Stimulated activated naive CD4-positive, alpha-beta T cell (primary cell): ENCODE measurements around the gene SNTG2.

Experiments
- DNase-seq, 6 experiments: peaks; one replicate each; lab custom pipeline; 2025; lab: John Stamatoyannopoulos, UW

Gene SNTG2

GRCh38 chr2:926896-927295 is 23.8 kb upstream of the SNTG2 start:
- no peak for DNase-seq

- no peak for DNase-seq
Measured at GRCh38 chr2:929011-929735, 21.5 kb upstream of the SNTG2 start.

DNA sequence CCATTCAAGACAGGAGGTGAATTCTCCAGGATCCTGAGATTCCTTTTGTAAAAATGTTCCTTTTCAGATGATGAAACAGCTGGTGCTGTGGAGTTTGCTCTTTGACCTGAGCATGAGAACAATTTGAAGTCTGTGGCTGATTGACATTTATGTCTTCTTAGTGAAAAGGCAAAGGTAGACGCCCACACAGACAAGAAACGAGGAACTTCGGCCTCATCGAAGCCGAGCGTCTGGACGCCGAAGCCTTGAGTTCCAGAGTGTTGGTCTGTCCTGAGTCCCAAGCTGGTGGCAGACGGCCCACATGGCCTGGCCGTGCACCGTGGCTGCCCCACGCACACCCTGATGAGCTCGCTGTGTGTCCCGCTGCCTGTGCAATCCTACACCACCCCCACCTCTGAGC is 20.7 kb upstream of the SNTG2 start:
- no peak for DNase-seq

- DNase-seq, result no peak
Measured at GRCh38 chr2:930935-931334, 19.7 kb upstream of the SNTG2 start.

DNA sequence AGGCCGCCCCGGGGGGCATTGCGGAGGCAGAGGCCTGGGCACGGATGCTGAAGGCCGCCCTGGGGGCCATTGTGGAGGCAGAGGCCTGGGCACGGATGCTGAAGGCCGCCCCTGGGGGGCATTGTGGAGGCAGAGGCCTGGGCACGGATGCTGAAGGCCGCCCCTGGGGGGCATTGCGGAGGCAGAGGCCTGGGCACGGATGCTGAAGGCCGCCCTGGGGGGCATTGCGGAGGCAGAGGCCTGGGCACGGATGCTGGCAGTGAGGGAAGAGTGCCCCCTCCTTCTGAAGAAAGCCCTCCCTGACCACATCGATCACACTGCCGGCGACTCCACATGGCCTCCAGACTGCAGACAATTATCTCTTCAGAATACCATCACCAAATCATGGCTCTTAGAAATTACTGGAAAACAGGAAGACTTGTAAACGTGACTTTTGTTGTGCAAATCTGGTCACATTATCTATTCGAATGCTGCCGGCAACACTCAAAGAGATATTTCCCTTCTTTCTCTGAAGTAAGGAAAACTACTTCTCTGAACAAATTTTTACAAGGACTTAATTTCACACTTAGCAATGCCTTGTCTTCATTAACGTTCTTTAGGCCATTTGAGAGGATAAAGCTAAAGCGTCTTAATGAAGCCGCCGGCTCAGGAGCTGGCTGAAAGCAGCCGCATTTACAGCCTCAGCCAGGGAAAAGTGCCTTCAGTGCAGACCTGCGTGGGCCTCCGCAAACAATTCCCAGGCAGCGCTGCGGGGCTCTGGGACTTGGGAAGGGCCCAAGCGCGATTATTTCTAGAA is 18.1 kb upstream of the SNTG2 start:
- DNase-seq, result no peak

DNA sequence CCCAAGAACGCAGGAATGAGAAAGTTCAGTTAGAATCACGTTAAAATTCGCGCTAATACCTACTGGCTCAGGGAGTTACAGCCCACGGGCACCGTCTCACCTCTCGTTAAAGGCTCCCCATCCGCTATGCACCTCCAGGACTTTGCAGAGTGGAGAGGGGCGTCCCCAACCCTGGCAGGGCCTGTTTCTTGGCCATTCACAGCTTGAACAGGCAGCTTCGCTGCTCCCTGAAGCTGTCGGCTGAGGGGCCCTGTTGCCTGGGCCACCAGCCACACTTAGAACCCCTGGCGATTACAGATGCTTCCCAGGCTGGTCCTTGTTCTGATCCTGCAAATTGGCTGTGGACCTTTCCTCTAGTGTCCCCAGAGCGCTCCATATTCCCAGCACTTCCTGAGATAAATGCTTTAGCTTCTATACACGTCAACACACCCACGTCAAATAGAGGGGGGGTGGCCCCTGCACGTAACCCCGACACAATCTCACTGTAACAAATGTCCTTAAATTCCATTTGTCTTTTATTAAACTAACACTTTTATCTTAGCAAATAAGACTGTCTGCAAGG is 16.8 kb upstream of the SNTG2 start:
- DNase-seq, result no peak

GRCh38 chr2:937530-937929 is 13.1 kb upstream of the SNTG2 start:
- no peak for DNase-seq

GRCh38 chr2:938181-939005 is 12.3 kb upstream of the SNTG2 start:
- DNase-seq, result no peak

DNA sequence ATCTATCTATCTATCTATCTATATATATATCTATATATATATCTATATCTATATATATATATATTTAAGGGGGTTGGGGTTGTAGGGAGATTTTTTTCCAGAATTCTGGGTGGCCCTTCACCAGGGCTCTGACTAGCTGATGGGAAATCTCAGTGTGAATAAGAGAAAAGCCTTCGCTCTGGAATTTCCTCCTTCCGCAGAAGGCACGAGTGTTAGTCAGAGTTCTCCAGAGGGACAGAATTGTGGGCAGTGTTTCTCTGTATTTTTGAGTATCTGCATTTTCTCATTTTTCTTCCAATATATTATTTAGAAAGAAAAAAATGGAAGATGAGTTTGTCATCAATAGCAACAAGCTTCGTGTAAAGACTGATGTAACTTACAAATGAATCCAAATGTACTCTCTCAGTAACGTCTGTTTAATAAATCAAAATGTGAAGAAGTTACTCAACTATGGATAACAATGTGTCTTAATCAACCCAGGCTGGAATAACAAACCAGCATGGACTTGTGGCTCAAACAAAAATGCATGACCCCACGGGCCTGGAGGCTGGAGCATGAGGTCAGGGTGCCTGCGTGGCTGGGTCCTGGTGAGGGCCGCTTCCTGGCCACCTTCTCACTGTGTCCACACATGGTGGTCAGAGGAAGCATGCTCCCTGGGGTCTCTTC is 10.6 kb upstream of the SNTG2 start:
- no peak for DNase-seq

- no peak for DNase-seq
Measured at GRCh38 chr2:941871-942270, 8.8 kb upstream of the SNTG2 start.

GRCh38 chr2:942775-943460 is 7.7 kb upstream of the SNTG2 start:
- DNase-seq, result no peak

DNA sequence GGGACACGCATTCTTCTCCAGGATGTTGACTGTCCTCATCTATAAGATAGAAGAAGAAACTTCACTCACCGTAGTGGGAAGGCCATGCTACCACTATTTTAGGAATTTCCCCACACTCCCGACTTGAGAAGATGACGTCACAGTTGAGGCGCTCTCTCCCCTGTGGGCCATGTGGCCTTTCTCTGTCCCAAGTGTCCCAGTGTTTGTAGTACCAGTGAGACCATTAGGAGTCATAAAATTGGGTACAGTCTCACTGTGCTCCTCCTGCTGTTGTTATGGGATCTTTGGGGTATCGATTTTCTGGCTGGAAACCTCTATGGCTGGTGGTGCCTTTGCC is 7.2 kb upstream of the SNTG2 start:
- no peak for DNase-seq

DNA sequence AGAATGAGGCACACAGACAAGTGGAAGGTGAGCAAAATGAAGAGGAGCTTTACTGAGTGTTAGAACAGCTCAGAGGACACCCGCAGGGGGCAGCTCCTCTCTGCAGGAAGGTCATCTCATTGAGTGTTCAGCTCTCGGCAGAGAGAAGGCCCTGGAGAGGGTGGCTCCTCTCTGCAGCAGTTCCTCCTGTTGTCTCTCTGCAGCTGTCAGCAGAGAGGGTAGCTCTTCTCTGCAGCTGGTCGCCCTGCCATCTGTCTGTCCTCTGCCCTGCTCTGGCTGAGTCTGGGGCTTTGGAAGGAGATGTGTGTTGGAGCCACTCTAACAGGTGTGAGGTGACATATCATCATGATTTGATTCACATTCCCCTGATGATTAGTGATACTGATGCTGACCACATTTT is 6.8 kb upstream of the SNTG2 start:
- DNase-seq, result no peak

DNA sequence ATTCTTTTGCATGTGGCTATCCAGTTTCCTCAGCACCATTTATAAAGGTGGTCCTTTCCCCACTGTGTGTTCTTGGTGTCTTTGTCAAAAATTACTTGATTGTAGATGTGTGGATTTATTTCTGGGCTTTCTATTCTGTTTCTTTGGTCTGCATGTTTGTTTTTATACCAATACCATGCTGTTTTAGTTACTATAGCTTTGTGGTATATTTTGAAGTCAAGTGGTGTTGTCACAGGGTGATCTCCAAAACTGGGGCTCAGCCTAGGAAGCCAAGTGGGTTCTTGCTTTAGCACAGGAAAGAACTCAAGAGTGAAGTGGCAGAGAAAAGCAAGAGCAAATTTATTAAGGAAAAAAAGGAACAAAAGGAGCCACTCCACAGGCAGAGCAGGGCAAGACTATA is 6.0 kb upstream of the SNTG2 start:
- DNase-seq, result no peak

GRCh38 chr2:945104-945503 is 5.5 kb upstream of the SNTG2 start:
- DNase-seq, result no peak

GRCh38 chr2:946073-946948 is 4.3 kb upstream of the SNTG2 start:
- DNase-seq, result no peak

DNA sequence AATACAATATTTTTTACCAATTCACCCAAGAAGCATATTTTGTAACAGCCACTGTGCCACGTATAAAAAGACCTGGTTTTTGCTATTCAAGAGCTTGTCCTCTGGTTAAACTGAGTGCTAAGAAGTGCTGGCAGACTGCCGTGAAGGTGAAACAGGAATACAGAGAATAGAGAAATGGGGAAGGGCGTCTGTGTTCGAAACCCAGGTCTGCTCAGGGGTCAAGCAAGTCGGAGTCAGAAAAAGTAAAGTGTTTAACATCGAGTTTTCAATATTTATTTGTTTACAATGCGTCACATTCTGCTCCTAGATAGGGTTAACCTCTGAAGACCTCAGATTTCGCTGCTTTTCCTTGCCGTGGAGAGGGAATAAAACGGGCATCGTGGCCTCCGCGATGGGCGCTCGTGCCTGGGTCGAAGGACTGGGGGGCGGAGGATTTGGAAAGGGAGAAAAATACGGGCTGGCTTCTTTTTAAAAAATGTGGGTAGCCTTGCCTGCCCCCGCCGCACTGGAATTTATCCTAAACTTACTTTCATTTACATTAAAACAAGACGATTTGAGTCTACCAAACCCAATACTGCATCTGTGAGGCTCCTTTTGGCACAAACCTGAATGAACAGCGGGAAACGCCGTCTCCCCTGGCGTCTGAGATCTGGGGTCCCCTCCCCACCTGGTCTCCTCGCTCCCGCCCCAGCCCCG is 1.1 kb upstream of the SNTG2 start:
- peak in 1 of 6 experiments; percentile 2 for DNase-seq

DNA sequence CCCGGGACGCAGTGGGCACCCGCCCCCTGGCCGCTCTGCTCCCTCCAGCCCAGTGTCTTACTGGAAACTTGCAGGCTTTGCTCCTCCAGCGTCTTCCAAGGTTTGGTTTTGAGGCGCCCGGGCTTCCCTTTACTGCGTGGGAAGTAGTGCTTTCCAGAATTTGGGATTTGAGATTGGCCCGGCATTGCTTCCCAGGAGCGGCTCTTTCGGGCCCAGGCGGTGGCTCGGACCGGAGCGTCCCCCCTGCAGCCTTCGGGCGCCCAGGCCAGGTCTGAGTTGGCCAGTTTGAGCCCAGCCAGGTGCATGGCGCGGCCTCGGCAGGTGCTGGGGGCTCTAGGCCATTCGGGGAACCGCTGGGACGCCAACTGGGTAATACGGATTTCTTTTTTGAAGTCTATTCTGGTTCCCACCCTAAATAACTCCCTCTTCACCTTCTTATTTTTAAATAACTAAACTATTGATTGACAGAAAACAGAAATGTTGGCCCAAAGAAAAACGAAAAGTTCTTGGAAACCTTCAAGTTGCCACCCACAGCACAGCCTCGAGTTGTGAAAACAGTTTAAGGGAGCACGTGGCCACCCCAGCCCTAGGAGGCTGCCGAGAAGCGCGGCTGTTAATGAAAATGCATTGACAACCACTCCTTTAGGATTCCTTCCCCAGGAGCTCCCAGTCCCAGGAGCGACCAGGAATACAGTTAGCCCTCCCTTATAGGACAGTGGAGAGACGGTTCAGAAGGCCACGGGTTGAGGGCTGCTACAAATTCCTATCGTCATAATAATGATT is 766 bp downstream of the SNTG2 start:
- DNase-seq, result no peak

DNA sequence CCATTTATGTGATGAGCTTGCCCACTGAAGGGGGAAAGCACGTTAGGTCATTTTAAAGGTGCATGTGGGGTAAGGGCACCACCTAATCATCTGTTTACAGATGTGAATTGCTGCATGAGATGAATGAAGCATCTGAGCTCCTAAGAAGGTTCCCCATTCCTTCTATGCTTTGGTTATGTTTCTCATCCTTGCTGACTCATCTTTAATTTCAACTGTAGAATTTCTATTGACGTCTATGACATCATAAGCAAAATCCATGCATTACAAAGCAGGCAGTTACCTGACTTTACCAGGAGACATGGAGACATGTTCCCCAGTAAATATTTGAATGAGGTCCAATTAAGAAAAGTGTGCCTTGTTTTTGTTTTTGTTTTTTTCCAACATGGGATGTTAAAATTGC is 2.8 kb downstream of the SNTG2 start:
- no peak for DNase-seq
